HepG2 (cell line): ENCODE measurements around the gene MMP25. TPM values are rescaled to one million over a fixed set of nuclear protein-coding genes. Genes with fewer than 3 reads are reported as not detected.
A peak's percentile ranks its signal among the peaks of the same experiment; 100 is the strongest.

Experiments
- CBFB ChIP-seq: sonication (generic); formaldehyde crosslinking; IDR thresholded peaks from 2 replicates; pipeline ENCODE4 v1.4.0; 2020; ENCODE audit warnings: missing genetic modification reagents
- DRAP1 ChIP-seq: IDR thresholded peaks from 2 replicates; pipeline ENCODE4 v1.6.1; 2016; ENCODE audit warnings: missing genetic modification reagents, missing compliant biosample characterization
- ESRRA ChIP-seq: sonication (generic); formaldehyde crosslinking; IDR thresholded peaks from 2 replicates; pipeline ENCODE4 v1.5.1; 2020; ENCODE audit warnings: mild to moderate bottlenecking, low read depth, missing genetic modification reagents
- FOSL2 ChIP-seq: sonication (generic); formaldehyde crosslinking; IDR thresholded peaks from 2 replicates; pipeline ENCODE4 v1.4.0; 2020; ENCODE audit warnings: missing genetic modification reagents
- FOXK1 ChIP-seq: sonication (generic); formaldehyde crosslinking; IDR thresholded peaks from 2 replicates; pipeline ENCODE4 v1.4.0; 2020; ENCODE audit warnings: low read depth, missing genetic modification reagents, borderline replicate concordance
- FOXO1 ChIP-seq: sonication (generic); formaldehyde crosslinking; IDR thresholded peaks from 2 replicates; pipeline ENCODE4 v1.4.0; 2020; ENCODE audit warnings: missing genetic modification reagents
- GATA4 ChIP-seq: sonication (generic); IDR thresholded peaks from 2 replicates; pipeline ENCODE4 v1.6.1; 2016; ENCODE audit warnings: antibody characterized with exemption, low read depth, borderline replicate concordance
- HNRNPH1 ChIP-seq: fragments of 200-400 bp; formaldehyde crosslinking; optimal IDR thresholded peaks from 2 replicates; pipeline ENCODE3; 2017; ENCODE audit warnings: mild to moderate bottlenecking, low read depth, low read length
- HOXA7 ChIP-seq: sonication (generic); formaldehyde crosslinking; IDR thresholded peaks from 2 replicates; pipeline ENCODE4 v1.8.1; 2022; ENCODE audit warnings: mild to moderate bottlenecking, missing genetic modification reagents, moderate library complexity
- HOXD1 ChIP-seq: sonication (generic); formaldehyde crosslinking; IDR thresholded peaks from 2 replicates; pipeline ENCODE4 v1.5.0; 2020; ENCODE audit warnings: missing genetic modification reagents
- KLF9 ChIP-seq: IDR thresholded peaks from 2 replicates; pipeline ENCODE4 v1.6.1; 2016; ENCODE audit warnings: low read depth
- SOX5 ChIP-seq: IDR thresholded peaks from 2 replicates; pipeline ENCODE4 v1.6.1; 2016; ENCODE audit warnings: borderline replicate concordance
- SP5 ChIP-seq: IDR thresholded peaks from 2 replicates; pipeline ENCODE4 v1.6.1; 2016; ENCODE audit warnings: low read depth, borderline replicate concordance
- SUZ12 ChIP-seq: fragments of 150-350 bp; IDR thresholded peaks from 2 replicates; pipeline ENCODE4 v1.6.1; 2014; ENCODE audit warnings: low read depth, low read length
- TAF1 ChIP-seq: sonication (generic); formaldehyde crosslinking; IDR thresholded peaks from 2 replicates; pipeline ENCODE4 v1.4.0; 2020; ENCODE audit warnings: missing genetic modification reagents
- ZBTB8A ChIP-seq: sonication (generic); formaldehyde crosslinking; IDR thresholded peaks from 2 replicates; pipeline ENCODE4 v1.4.0; 2020; ENCODE audit warnings: mild to moderate bottlenecking, low read depth, missing genetic modification reagents, borderline replicate concordance
- ZFP37 ChIP-seq: sonication (generic); formaldehyde crosslinking; IDR thresholded peaks from 2 replicates; pipeline ENCODE4 v1.4.0; 2020; ENCODE audit warnings: missing genetic modification reagents, borderline replicate concordance
- ZNF512B ChIP-seq: sonication (generic); formaldehyde crosslinking; IDR thresholded peaks from 2 replicates; pipeline ENCODE4 v1.5.1; 2020; ENCODE audit warnings: missing genetic modification reagents, mild to moderate bottlenecking, borderline replicate concordance
- ZNF546 ChIP-seq: sonication (generic); formaldehyde crosslinking; conservative IDR thresholded peaks from 2 replicates; pipeline ENCODE4 v1.8.1; 2023; ENCODE audit warnings: mild to moderate bottlenecking, missing genetic modification reagents
- ZNF570 ChIP-seq: sonication (generic); formaldehyde crosslinking; IDR thresholded peaks from 2 replicates; pipeline ENCODE4 v1.4.0; 2020; ENCODE audit warnings: mild to moderate bottlenecking, missing genetic modification reagents, borderline replicate concordance
- ZNF577 ChIP-seq: sonication (generic); formaldehyde crosslinking; IDR thresholded peaks from 2 replicates; pipeline ENCODE4 v1.4.0; 2020; ENCODE audit warnings: mild to moderate bottlenecking, low read depth, missing genetic modification reagents, borderline replicate concordance
- ZNF780A ChIP-seq: sonication (generic); formaldehyde crosslinking; IDR thresholded peaks from 2 replicates; pipeline ENCODE4 v1.8.0; 2022; ENCODE audit warnings: mild to moderate bottlenecking, missing genetic modification reagents, moderate library complexity
- polyA plus RNA-seq, 8 experiments: library from polyadenylated mRNA; depleted of rRNA in 3 of 8; stranded (reverse) in 7 of 8; unstranded in 1 of 8; fragments of >200 nt; fragmentation: Illumina TruSeq in 4 of 8; extraction: Trizol in 4 of 8; gene quantifications; 2 replicates each; pipeline versions ENCODE4 v1.2.1 to v1.2.3, GENCODE V29; 2011 to 2016; ENCODE audit warnings: low read depth in 4 of 8, missing spikeins in 1 of 8, mixed read lengths in 1 of 8; ENCODE audit not compliant: insufficient read depth in 1 of 8
- total RNA-seq, 5 experiments: library from RNA; depleted of rRNA; stranded (reverse); fragments of >200 nt; fragmentation: Illumina TruSeq; extraction: Trizol; gene quantifications; 2 replicates each; pipeline ENCODE4 v1.2.3, GENCODE V29; 2016; ENCODE audit warnings: low read depth in 1 of 5
- TF ChIP-seq, protein P1 (sequence below), 2 experiments: sonication (generic) in 1 of 2; formaldehyde crosslinking in 1 of 2; IDR thresholded peaks; 2 replicates each; pipeline versions ENCODE4 v1.4.0 to v1.6.1; 2018 to 2020; ENCODE audit warnings: missing genetic modification reagents in 2 of 2, borderline replicate concordance in 1 of 2, low read depth in 1 of 2, mild to moderate bottlenecking in 1 of 2, missing biosample characterization in 1 of 2
- TF ChIP-seq, protein P2 (sequence below): sonication (generic); formaldehyde crosslinking; IDR thresholded peaks from 2 replicates; pipeline ENCODE4 v1.4.0; 2020; ENCODE audit warnings: mild to moderate bottlenecking, low read depth, missing genetic modification reagents

MMP25 gene
- total and polyA plus RNA-seq, 2 of the 13 experiments (the other 11 are each of a cell fraction or from before 2014, with no cell fraction given) = 0.04 to 0.08 TPM

- TF ChIP-seq HOXA7 (CRISPR knock-in tag) = no peak
- 0 out of 2 replicates have a peak, but pooled peaks have one; percentile 21 for TF ChIP-seq ZNF570 (CRISPR knock-in tag)
- peak; percentile 82; the same call in 1 of the 2 replicates for TF ChIP-seq ZNF546
- TF ChIP-seq GATA4 = 0 out of 2 replicates have a peak, but pooled peaks have one; percentile 19
- 0 out of 2 replicates have a peak, but pooled peaks have one; percentile 15 for TF ChIP-seq ZNF780A (CRISPR knock-in tag)
- TF ChIP-seq, protein P1, sequence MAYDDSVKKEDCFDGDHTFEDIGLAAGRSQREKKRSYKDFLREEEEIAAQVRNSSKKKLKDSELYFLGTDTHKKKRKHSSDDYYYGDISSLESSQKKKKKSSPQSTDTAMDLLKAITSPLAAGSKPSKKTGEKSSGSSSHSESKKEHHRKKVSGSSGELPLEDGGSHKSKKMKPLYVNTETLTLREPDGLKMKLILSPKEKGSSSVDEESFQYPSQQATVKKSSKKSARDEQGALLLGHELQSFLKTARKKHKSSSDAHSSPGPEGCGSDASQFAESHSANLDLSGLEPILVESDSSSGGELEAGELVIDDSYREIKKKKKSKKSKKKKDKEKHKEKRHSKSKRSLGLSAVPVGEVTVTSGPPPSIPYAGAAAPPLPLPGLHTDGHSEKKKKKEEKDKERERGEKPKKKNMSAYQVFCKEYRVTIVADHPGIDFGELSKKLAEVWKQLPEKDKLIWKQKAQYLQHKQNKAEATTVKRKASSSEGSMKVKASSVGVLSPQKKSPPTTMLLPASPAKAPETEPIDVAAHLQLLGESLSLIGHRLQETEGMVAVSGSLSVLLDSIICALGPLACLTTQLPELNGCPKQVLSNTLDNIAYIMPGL (CRISPR knock-in tag; IDR thresholded peaks at IDR 0.05; ENCODE audit: borderline replicate concordance in 1 of 2, low read depth in 1 of 2) = peak; percentile 44 to 64; a peak in 3 of 4 replicates
- TF ChIP-seq SOX5 (CRISPR knock-in tag) = peak; percentile 14; the same call in 1 of the 2 replicates
- 0 out of 2 replicates have a peak, but pooled peaks have one; percentile 28 for TF ChIP-seq ZFP37 (CRISPR knock-in tag)
- TF ChIP-seq FOXO1 (CRISPR knock-in tag) = peak; percentile 19; the same call in 1 of the 2 replicates
- TF ChIP-seq SP5 (CRISPR knock-in tag) = peak; percentile 92
- TF ChIP-seq HOXD1 (CRISPR knock-in tag) = peak; percentile 72
- peak; percentile 99 for TF ChIP-seq FOSL2 (CRISPR knock-in tag)
- peak; percentile 14 for TF ChIP-seq DRAP1
- TF ChIP-seq KLF9 = no peak
- no peak for TF ChIP-seq ZBTB8A (CRISPR knock-in tag)
- TF ChIP-seq SUZ12 = no peak
- TF ChIP-seq FOXK1 (CRISPR knock-in tag) = peak; percentile 34; the same call in 1 of the 2 replicates
- TF ChIP-seq ZNF512B (CRISPR knock-in tag) = 0 out of 2 replicates have a peak, but pooled peaks have one; percentile 57
- TF ChIP-seq ESRRA (CRISPR knock-in tag) = peak; percentile 15; the same call in 1 of the 2 replicates
- TF ChIP-seq HNRNPH1 = peak; percentile 24
- TF ChIP-seq ZNF577 = no peak
- TF ChIP-seq, protein P2, sequence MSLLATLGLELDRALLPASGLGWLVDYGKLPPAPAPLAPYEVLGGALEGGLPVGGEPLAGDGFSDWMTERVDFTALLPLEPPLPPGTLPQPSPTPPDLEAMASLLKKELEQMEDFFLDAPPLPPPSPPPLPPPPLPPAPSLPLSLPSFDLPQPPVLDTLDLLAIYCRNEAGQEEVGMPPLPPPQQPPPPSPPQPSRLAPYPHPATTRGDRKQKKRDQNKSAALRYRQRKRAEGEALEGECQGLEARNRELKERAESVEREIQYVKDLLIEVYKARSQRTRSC = no peak
- peak; percentile 45; the same call in 1 of the 2 replicates for TF ChIP-seq CBFB (CRISPR knock-in tag)
- peak; percentile 19; the same call in 1 of the 2 replicates for TF ChIP-seq TAF1
Observed at GRCh38 chr16:3020604-3021448, 25.5 kb upstream of the MMP25 start (continued).
